ENCODE results near the gene TEX52. TPM values are rescaled to one million over a fixed set of nuclear protein-coding genes. Genes with fewer than 3 reads are reported as not detected.

TEX52 gene
- total RNA-seq, 1 donor from 2014 or later, result not detected

- no peak for DNase-seq (ENCODE audit: low spot score)
- ATAC-seq, result no peak
Observed at GRCh38 chr12:2801044-2801783, 55.6 kb downstream of the TEX52 start.

- ATAC-seq (no peak), DNase-seq (ENCODE audit: low spot score) (no peak)
Observed at GRCh38 chr12:2800046-2800570, 56.7 kb downstream of the TEX52 start.

Other genes with a start within 250 kb of the TEX52 start
- 50.4 TPM for gene FKBP4, start 62.1 kb downstream of the TEX52 start, total RNA-seq
- 14.6 TPM for gene ITFG2, start 44.4 kb downstream of the TEX52 start, total RNA-seq
- 0.15 TPM for gene NRIP2, start 22.0 kb downstream of the TEX52 start, total RNA-seq
- gene FOXM1, start 20.1 kb upstream of the TEX52 start, total RNA-seq, result 0.86 TPM
- gene RHNO1, start 20.2 kb upstream of the TEX52 start, total RNA-seq, result 1.8 TPM
- gene TULP3, start 33.9 kb upstream of the TEX52 start, total RNA-seq, result 2.7 TPM
- gene TEAD4, start 102.4 kb upstream of the TEX52 start, total RNA-seq, result 1.6 TPM
- 43.7 TPM for gene TSPAN9, start 220.3 kb upstream of the TEX52 start, total RNA-seq